Diencephalon (tissue), 1 donor: Measurements from ENCODE around the gene TBC1D30. TPM values are rescaled to one million over a fixed set of nuclear protein-coding genes. Genes with fewer than 3 reads are reported as not detected.

Experiments
- total RNA-seq: library from RNA; depleted of rRNA; stranded (reverse); fragments of >200 nt; gene quantifications from one replicate; pipeline ENCODE4 v1.2.3, GENCODE V29; 2014

Gene TBC1D30
- total RNA-seq, result 23.1 TPM

GRCh38 chr12:64824500-64825142, at the start of gene TBC1D30:
Gene TBC1D30 (plus strand): TSS chr12:64824647. CDS start chr12:64824880, 233 bp downstream.

Other genes with a start within 250 kb of the TBC1D30 start
- 4.8 TPM for gene RASSF3, start 214.2 kb upstream of the TBC1D30 start, total RNA-seq
- gene GNS, start 65.2 kb upstream of the TBC1D30 start, total RNA-seq, result 70.1 TPM